Spleen (tissue), 11 donors: ENCODE results near the gene HSD17B12. TPM values are rescaled to one million over a fixed set of nuclear protein-coding genes. Genes with fewer than 3 reads are reported as not detected.

Source experiments
- DNase-seq: peaks from one replicate; pipeline ENCODE4 v3.0.0-alpha.2; 2020
- H3K27ac ChIP-seq, 8 donors: fragments of 200-600 bp; sonication (generic) in 7 of 8; 1 replicate in 4 of 8; 2 replicates in 4 of 8; pipeline versions ENCODE4 v1.5.0 to v1.8.0; 2016 to 2021; ENCODE audit warnings: inconsistent platforms in 4 of 8, mild to moderate bottlenecking in 4 of 8, moderate library complexity in 1 of 8
- H3K27me3 ChIP-seq, 7 donors: fragments of 200-600 bp; sonication (generic) in 6 of 7; replicated peaks in 1 of 7; 1 replicate in 4 of 7; 2 replicates in 3 of 7; pipeline versions ENCODE4 v1.5.0 to v1.8.0; 2016 to 2021; ENCODE audit warnings: inconsistent platforms in 3 of 7, mild to moderate bottlenecking in 1 of 7
- H3K36me3 ChIP-seq, 6 donors: fragments of 200-600 bp; sonication (generic) in 5 of 6; 1 replicate in 4 of 6; 2 replicates in 2 of 6; pipeline versions ENCODE4 v1.5.0 to v1.8.0; 2016 to 2021; ENCODE audit warnings: inconsistent platforms in 2 of 6
- H3K4me1 ChIP-seq, 6 donors: fragments of 200-600 bp; sonication (generic) in 5 of 6; 1 replicate in 3 of 6; 2 replicates in 3 of 6; pipeline versions ENCODE4 v1.5.0 to v1.8.0; 2016 to 2021; ENCODE audit warnings: inconsistent platforms in 3 of 6
- H3K4me3 ChIP-seq, 8 donors: fragments of 200-600 bp; sonication (generic) in 7 of 8; 1 replicate in 4 of 8; 2 replicates in 4 of 8; pipeline versions ENCODE4 v1.5.0 to v1.8.0; 2016 to 2021; ENCODE audit warnings: inconsistent platforms in 4 of 8, mild to moderate bottlenecking in 4 of 8, moderate library complexity in 2 of 8
- H3K9me3 ChIP-seq, 8 donors: fragments of 200-600 bp; sonication (generic) in 7 of 8; 1 replicate in 4 of 8; 2 replicates in 4 of 8; pipeline versions ENCODE4 v1.5.0 to v1.8.0; 2016 to 2021; ENCODE audit warnings: inconsistent platforms in 4 of 8
- CTCF ChIP-seq, 11 experiments: fragments of 200-600 bp in 7 of 11; fragments of 450-650 bp in 4 of 11; sonication (generic) in 4 of 11; IDR thresholded peaks in 8 of 11; conservative IDR thresholded peaks in 3 of 11; 1 replicate in 7 of 11; 2 replicates in 4 of 11; pipeline versions ENCODE4 v1.4.0 to v1.8.0; 2016 to 2021; ENCODE audit warnings: antibody characterized with exemption in 11 of 11, inconsistent platforms in 4 of 11, mild to moderate bottlenecking in 1 of 11
- POLR2A ChIP-seq, 3 donors: fragments of 450-650 bp; IDR thresholded peaks; one replicate each; pipeline ENCODE4 v1.5.1; 2017; ENCODE audit warnings: antibody characterized with exemption in 3 of 3, mild to moderate bottlenecking in 1 of 3
- POLR2AphosphoS5 ChIP-seq, 3 donors: sonication (generic); formaldehyde crosslinking; IDR thresholded peaks; one replicate each; pipeline ENCODE4 v1.5.1; 2017; ENCODE audit warnings: antibody characterized with exemption in 3 of 3
- WGBS, 5 donors: extraction: QIAGEN DNeasy Blood & Tissue Kit in 3 of 5; methylation state at CpG; one replicate each; pipeline versions ENCODE4 v1.1.5 to v1.1.7; 2013 to 2018; 5-methylcytosine and 5-hydroxymethylcytosine counted together
- intact Hi-C: fragments of 100-400 bp; cut with DNase I; formaldehyde crosslinking; loops from one replicate; pipeline ENCODE4 v1.15.0; 2023; ENCODE audit warnings: low total_unique reads
- polyA plus RNA-seq, 3 donors: library from polyadenylated mRNA; stranded (reverse); fragments of 200-250 nt; gene quantifications; one replicate each; pipeline ENCODE4 v1.2.1, GENCODE V29; 2013
- total RNA-seq, 7 donors: library from RNA; depleted of rRNA in 3 of 7; stranded (reverse); fragments of >200 nt in 3 of 7; fragmentation: NEBNext Ultra II Directional in 4 of 7; extraction: Animal tissue kit (Norgen Biotek cat#: 25700) in 4 of 7; gene quantifications; one replicate each; pipeline versions ENCODE4 v1.1.0 to v1.2.1, GENCODE V29; 2016 to 2021
- donor health status: healthy with polysubstance abuse.
- donor health status: DM: no; HTN: no; CAD: no; lungs with moderate emphysema.
- donor health status: DM: no; HTN: no; CAD: no.
- donor health status: Bipolar disorder and iron deficiency.
- donor health status: healthy.
- donor health status: DM: no; HTN: no; CAD: no.
- donor health status: DM: yes; HTN: yes; CAD: no.

The HSD17B12 gene
- total and polyA plus RNA-seq, 10 donors: 17.5 to 80.0 (median 56.3) TPM

- H3K27me3 ChIP-seq: no peaks in the 10 kb centered on the region
- peak overlapping the region; percentile 4 to 79 (median 76) for H3K27ac ChIP-seq
- intact Hi-C loops: no loop called here
- peak in 2 of 3 donors; percentile 60 to 83 for TF ChIP-seq POLR2AphosphoS5 (IDR thresholded peaks at IDR 0.05)
- no peak for TF ChIP-seq CTCF (IDR thresholded peaks at IDR 0.05 in 8 of 11, conservative IDR thresholded peaks at IDR 0.05 in 3 of 11)
- no peak for TF ChIP-seq POLR2A (IDR thresholded peaks at IDR 0.05)
- peaks cover 0 to 18% (median 0%) of the 10 kb centered on the region in 6 donors for H3K36me3 ChIP-seq
- no peak overlapping the region for H3K4me3 ChIP-seq
- WGBS, 5 donors: 25 to 60% (median 41%) methylated on average over 3 of the region's 3 CpGs
- H3K9me3 ChIP-seq: no peaks in the 10 kb centered on the region
- no peak for DNase-seq
- peaks cover 11 to 94% (median 63%) of the 10 kb centered on the region in 6 donors for H3K4me1 ChIP-seq
Measured at GRCh38 chr11:43687120-43687791, 6.7 kb downstream of the HSD17B12 start.

- peak overlapping the region in 6 of 8 donors; percentile 68 to 79 (median 78) for H3K27ac ChIP-seq
- H3K27me3 ChIP-seq: no peaks in the 10 kb centered on the region
- DNase-seq: no peak
- TF ChIP-seq CTCF (IDR thresholded peaks at IDR 0.05 in 8 of 11, conservative IDR thresholded peaks at IDR 0.05 in 3 of 11): no peak
- no peak for TF ChIP-seq POLR2AphosphoS5 (IDR thresholded peaks at IDR 0.05)
- no peak for TF ChIP-seq POLR2A (IDR thresholded peaks at IDR 0.05)
- no peak overlapping the region for H3K4me3 ChIP-seq
- peaks cover 0 to 11% (median 0%) of the 10 kb centered on the region in 6 donors for H3K36me3 ChIP-seq
- H3K9me3 ChIP-seq: no peaks in the 10 kb centered on the region
- WGBS, 5 donors: 66 to 75% (median 72%) methylated on average over 4 of the region's 4 CpGs
- intact Hi-C loops: no loop called here
- peaks cover 13 to 85% (median 59%) of the 10 kb centered on the region in 6 donors for H3K4me1 ChIP-seq
Measured at GRCh38 chr11:43688394-43688793, 7.9 kb downstream of the HSD17B12 start.

GRCh38 chr11:43689167-43689566 lies 8.6 kb downstream of the HSD17B12 start:
- intact Hi-C loops: no loop called here
- 71 to 90% (median 83%) methylated on average over 2 of the region's 2 CpGs for WGBS, 5 donors

More at GRCh38 chr11:43689167-43689566, 8.6 kb downstream of the HSD17B12 start:
- no peak for TF ChIP-seq POLR2A (IDR thresholded peaks at IDR 0.05)
- no peak for TF ChIP-seq POLR2AphosphoS5 (IDR thresholded peaks at IDR 0.05)
- TF ChIP-seq CTCF (IDR thresholded peaks at IDR 0.05 in 8 of 11, conservative IDR thresholded peaks at IDR 0.05 in 3 of 11): no peak
- no peaks in the 10 kb centered on the region for H3K9me3 ChIP-seq
- peak overlapping the region in 3 of 8 donors; percentile 9 to 77 (median 68) for H3K27ac ChIP-seq
- no peak for DNase-seq
- H3K4me1 ChIP-seq: peaks cover 15 to 85% (median 59%) of the 10 kb centered on the region in 6 donors
- peaks cover 0 to 6% (median 0%) of the 10 kb centered on the region in 6 donors for H3K36me3 ChIP-seq
- no peaks in the 10 kb centered on the region for H3K27me3 ChIP-seq
- no peak overlapping the region for H3K4me3 ChIP-seq
